ENCODE measurements around the gene ASTN2. TPM values are rescaled to one million over a fixed set of nuclear protein-coding genes. Genes with fewer than 3 reads are reported as not detected.

Gene ASTN2
- total and polyA plus RNA-seq, 9 donors, result 1.8 to 6.4 (median 3.2) TPM

DNA sequence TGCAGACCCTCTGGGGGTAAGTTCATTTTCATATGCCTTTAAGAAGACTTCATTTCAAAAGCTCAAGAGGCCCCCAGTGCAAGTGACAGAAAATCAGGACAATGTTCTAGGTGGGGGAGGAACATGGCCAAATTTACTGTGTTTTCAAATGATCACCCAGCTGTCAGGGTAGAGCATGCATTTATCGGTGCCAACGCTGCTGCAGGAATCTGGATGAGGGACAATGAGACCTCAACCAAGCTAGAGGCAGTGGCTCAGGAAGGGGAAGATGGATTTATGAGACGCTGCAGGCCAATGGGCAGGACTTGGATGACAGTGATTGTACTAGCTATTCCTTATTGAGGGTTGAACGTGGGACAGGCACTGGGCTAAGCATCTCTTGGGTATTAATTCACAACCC, 278.4 kb downstream of the ASTN2 start:
- 70 to 75% (median 72%) methylated on average over 4 of the region's 4 CpGs for WGBS, 3 donors

DNA sequence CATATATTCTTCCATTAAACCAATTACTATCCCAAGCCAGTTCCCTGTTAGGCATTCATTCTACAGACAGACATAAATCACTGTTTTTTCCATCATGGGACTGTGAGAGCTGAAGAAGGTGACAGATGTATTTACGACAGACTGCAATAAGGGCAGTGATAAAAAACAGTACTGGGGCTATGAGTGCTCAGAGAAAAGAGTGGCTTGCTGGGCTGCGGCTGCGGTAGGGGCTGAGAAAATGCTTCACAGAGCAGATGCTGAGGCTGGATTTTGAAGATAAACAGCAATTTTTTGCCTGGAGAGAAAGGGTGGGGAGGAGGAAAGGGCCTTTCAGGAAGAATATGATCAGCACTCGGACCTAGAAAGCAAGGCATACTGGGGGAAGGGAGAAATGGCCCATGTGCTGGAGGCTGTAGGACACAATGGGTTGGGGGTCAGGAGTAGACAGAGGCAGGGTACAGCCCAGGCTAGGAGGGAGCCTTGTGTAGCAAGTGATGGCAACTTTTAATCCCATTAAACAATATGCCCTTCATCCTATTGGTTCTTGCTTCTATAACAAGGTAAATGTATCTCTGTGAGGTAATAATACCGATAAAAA, 279.3 kb downstream of the ASTN2 start:
- Histone ChIP-seq H3K27ac (no peak overlapping the region), H3K9me3 (no peaks in the 10 kb centered on the region), H3K4me3 (no peak overlapping the region), H3K27me3 (no peaks in the 10 kb centered on the region), H3K4me1 (ENCODE audit: insufficient read depth) (no peaks in the 10 kb centered on the region), H3K36me3 (no peaks in the 10 kb centered on the region)
- intact Hi-C loops (cut with DNase I), result no loop called here
- DNase-seq, result no peak
- WGBS, 3 donors, result 76 to 79% (median 78%) methylated on average over 5 of the region's 5 CpGs
- TF ChIP-seq POLR2A (IDR thresholded peaks at IDR 0.05) (no peak), EP300 (IDR thresholded peaks at IDR 0.05) (no peak)
- TF ChIP-seq, protein P1, sequence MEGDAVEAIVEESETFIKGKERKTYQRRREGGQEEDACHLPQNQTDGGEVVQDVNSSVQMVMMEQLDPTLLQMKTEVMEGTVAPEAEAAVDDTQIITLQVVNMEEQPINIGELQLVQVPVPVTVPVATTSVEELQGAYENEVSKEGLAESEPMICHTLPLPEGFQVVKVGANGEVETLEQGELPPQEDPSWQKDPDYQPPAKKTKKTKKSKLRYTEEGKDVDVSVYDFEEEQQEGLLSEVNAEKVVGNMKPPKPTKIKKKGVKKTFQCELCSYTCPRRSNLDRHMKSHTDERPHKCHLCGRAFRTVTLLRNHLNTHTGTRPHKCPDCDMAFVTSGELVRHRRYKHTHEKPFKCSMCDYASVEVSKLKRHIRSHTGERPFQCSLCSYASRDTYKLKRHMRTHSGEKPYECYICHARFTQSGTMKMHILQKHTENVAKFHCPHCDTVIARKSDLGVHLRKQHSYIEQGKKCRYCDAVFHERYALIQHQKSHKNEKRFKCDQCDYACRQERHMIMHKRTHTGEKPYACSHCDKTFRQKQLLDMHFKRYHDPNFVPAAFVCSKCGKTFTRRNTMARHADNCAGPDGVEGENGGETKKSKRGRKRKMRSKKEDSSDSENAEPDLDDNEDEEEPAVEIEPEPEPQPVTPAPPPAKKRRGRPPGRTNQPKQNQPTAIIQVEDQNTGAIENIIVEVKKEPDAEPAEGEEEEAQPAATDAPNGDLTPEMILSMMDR (IDR thresholded peaks at IDR 0.05), result no peak

More for the DNA sequence above, 278.4 kb downstream of the ASTN2 start:
- TF ChIP-seq POLR2A (IDR thresholded peaks at IDR 0.05), result no peak
- no peak for TF ChIP-seq EP300 (IDR thresholded peaks at IDR 0.05)
- TF ChIP-seq, protein P1 (IDR thresholded peaks at IDR 0.05), result no peak
- Histone ChIP-seq H3K4me1 (ENCODE audit: insufficient read depth) (no peaks in the 10 kb centered on the region), H3K9me3 (no peaks in the 10 kb centered on the region), H3K27me3 (no peaks in the 10 kb centered on the region), H3K36me3 (no peaks in the 10 kb centered on the region), H3K4me3 (no peak overlapping the region), H3K27ac (no peak overlapping the region)
- intact Hi-C loops (cut with DNase I), result no loop called here
- no peak for DNase-seq

DNA sequence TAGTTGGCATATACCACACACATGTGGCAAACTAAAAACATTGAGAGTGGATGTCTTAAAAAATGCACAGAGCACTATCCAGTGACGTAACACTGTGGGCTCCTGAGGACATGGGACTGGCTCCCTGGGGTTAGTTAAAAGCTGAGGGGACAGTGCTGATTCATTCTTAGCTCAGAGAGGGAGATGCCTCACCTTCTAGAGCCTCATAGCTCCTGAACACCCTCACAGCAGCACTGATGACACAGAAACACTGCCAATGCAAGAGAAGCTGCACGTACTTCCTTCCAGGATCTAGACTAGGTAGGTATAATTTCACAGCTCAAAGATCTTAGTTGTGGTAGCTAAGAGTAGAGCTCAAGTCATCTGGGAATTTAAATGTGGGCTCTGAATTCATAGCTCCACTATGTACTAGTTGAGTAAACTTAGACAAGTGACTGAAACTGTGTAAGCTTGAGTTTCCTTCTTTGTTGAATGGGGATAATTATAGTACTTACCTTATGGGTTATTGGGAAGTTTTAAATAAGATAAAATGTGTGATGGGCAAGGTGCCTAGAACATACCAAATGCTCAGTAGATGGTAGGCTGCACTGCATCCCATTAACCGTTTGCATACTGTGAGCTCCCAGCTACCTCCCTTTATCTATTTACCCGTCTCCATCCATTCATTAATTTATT, 279.9 kb downstream of the ASTN2 start:
- no peak overlapping the region for H3K4me3 ChIP-seq
- intact Hi-C loops (cut with DNase I), result no loop called here

DNA sequence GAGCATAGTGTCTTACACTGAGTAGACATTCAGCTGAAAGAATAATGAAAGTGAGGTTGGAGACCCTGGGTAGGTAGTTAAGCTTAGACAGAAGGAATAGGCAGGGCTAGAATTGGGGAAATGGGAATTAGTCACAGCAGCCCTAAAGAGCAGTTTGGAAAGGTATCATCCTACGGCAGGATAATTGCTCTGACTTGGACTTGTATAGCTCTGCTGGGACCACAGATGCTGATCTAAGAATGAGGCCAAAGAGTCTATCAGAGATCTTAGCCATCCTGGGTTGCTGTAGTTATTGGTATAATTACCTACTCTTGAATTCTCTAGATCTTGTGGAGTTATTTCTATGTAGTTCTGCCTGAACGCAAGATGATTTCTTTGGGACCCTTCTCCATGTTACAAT, 288.0 kb downstream of the ASTN2 start:
- 88 to 92% (median 92%) methylated on average over 2 of the region's 2 CpGs for WGBS, 3 donors
- no peaks in the 10 kb centered on the region for H3K9me3 ChIP-seq
- no peak for DNase-seq
- intact Hi-C loops (cut with DNase I), result no loop called here
- no peaks in the 10 kb centered on the region for H3K4me1 ChIP-seq (ENCODE audit: insufficient read depth)
- H3K36me3 ChIP-seq, result no peaks in the 10 kb centered on the region
- no peak overlapping the region for H3K4me3 ChIP-seq
- no peaks in the 10 kb centered on the region for H3K27me3 ChIP-seq
- TF ChIP-seq EP300 (IDR thresholded peaks at IDR 0.05) (no peak), POLR2A (IDR thresholded peaks at IDR 0.05) (no peak)
- TF ChIP-seq, protein P1 (IDR thresholded peaks at IDR 0.05), result no peak
- H3K27ac ChIP-seq, result no peak overlapping the region

More for the DNA sequence above, 279.9 kb downstream of the ASTN2 start:
- Histone ChIP-seq H3K36me3 (no peaks in the 10 kb centered on the region), H3K27me3 (no peaks in the 10 kb centered on the region), H3K9me3 (no peaks in the 10 kb centered on the region), H3K27ac (no peak overlapping the region), H3K4me1 (ENCODE audit: insufficient read depth) (no peaks in the 10 kb centered on the region)
- DNase-seq, result no peak
- 85 to 89% (median 87%) methylated on average over 4 of the region's 4 CpGs for WGBS, 3 donors
- TF ChIP-seq, protein P1 (IDR thresholded peaks at IDR 0.05), result no peak
- TF ChIP-seq POLR2A (IDR thresholded peaks at IDR 0.05) (no peak), EP300 (IDR thresholded peaks at IDR 0.05) (no peak)
